Inflammatory macrophage (primary cell): Measurements from ENCODE around the gene STRA6.

Experiments
- DNase-seq, 2 donors: peaks; one replicate each; pipeline ENCODE4 v3.0.0-alpha.2; 2020 to 2022

STRA6 gene

GRCh38 chr15:74206801-74207281 is 4.3 kb upstream of the STRA6 start:
- DNase-seq: no peak

- no peak for DNase-seq
Observed at GRCh38 chr15:74205582-74205947, 3.0 kb upstream of the STRA6 start.

- DNase-seq: peak in 1 of 2 donors; percentile 9
Observed at GRCh38 chr15:74203914-74204431, 1.4 kb upstream of the STRA6 start.

- no peak for DNase-seq
Observed at GRCh38 chr15:74201710-74202420, 722 bp downstream of the STRA6 start.

DNA sequence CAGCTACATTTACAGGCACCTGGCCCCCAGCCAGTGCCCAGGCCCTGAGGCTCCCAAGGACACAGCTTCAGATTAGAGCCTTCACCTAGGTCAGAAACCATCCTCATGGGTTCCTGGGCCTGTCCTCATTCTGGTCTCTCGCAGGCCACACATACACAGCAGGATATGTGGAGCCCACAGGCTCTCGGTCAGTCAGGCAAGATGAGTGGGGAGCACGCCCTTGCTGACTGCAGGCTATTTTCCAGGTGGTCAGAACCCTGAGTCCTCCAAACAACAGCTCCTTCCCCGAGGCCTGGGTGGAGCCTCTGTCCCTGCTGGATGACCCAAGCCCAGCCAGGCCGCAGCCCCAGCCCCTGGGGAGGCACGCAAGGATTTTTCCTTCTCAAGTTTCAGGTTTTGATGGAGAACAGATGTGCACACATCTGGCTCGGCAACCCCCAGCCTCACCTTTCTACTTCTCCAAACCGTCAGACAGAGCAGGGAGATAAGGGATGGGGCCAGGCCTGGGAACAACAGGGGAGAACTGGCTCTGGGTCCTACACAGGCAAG is 1.6 kb downstream of the STRA6 start:
- no peak for DNase-seq

DNA sequence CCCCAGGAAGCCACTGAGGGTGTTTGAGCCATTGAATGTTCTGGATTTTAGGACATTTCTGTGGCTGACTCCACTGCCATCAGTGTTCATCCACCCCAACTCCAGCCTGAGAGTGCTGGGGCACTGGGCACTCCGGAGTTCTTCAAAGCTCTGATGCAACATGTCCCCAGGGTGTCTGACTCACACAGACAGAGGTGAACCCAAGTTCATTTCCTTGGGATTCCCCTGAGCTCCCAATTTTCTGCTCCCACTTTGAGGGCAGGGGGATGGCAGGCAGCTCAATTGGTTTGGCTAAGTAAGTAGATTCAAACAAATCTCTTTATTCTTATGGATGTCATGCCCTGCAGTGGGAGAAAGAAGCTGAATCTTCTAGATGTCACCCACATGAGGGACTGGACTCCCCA is 2.2 kb downstream of the STRA6 start:
- peak in 1 of 2 donors; percentile 14 for DNase-seq

DNA sequence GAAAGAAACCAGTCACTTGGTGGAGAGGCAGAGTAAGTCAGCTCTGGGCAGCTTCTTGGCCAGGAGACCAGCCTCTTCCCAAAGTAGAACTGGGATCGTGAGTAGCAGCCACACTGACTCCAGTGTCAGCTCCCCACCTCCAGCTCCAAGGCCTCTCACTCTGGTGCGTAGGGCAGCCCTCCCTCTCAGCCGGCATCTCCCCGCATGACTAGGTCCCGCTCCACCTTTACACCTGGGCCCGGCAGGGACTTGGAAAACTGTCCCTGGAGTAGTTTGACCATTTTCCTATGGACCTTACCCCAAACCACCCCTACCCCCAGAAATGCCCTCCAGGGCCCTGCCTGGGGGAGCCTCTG is 3.3 kb downstream of the STRA6 start:
- no peak for DNase-seq

GRCh38 chr15:74197176-74197965 is 5.2 kb downstream of the STRA6 start:
- DNase-seq: no peak

DNA sequence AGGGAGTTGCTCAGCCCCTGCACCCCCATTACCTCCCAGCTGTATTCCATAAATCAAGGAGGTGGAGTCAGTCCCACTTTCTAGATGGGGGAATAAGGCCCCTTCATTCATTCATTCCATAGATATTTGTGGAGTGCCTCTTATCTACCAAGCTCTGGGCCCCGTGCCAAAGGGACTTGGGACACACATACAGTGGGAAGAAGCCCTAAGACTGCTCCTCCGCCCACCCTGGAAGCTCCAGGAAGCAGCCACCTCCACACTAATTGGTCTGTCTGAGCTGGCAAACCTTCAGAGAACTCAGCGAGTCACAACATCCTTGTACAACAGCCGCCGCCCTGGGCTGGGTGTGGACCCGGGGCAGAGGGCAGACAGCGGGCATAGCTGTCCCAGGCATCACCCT is 6.4 kb downstream of the STRA6 start:
- DNase-seq: peak; percentile 71 to 89

DNA sequence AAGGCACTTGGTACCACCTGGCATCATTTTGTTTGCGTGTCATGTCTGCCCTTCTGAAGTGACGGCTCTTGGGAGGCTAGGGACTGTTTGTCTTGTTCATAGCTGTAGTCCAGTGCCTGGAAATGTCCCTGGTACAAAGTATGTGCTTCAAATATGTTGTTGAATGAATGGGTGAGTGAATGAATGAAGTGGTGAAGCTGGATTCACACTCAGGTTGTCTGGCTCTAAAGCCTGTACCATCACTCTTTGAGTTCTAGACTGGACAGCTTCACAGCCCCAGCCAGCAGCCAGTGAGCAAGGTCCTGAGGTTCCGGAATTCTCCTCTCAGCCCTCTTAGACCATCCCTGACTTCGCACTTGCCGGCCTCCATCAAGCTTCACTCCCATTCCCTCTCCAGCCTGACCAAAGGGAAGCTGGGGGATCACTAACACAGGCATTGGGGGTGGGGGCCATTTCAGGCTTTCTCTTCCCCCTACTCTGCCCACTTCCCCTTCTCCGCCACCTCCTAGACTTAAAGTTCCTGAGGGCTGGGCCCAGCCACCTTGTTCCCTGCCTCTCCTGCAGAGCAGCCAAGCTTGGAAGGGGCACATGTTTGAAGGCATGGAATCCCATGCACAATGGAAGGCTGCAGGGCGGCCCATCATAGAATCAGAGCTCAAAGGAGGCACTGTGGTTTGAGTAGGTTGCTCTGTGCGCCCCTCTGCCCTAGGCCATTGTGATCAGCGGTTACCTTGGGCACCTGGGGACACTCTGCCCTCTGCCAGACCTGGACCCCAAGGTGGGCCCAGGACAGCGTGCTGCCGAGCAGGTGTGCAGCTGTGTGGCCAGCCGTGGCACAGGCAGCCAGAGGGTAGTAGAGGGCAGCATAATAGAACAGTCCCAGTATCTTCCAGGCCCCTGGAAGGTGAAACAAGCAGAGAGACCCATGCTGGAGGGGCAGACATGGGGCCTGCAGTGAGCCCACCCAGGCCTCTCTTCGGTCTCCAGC is 7.7 kb downstream of the STRA6 start:
- no peak for DNase-seq

DNA sequence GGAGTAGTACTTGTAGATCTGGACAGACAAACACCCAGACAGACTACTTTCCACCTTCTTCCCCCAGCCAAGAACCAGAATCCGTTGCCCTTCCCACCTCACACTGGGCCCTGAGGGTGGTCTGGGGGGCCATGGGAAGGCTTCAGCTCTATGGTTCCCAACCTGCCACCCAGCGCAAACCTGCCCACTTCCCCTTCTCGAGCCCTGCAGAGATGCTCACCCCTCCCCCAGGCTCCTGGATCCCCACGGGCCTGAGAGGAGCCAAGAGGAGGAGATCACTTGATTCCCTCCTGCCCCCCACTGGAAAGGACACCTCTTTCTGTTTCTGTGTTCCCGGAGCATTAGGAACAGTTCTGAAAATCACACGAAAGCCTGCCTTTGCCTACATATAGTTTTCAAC is 8.7 kb downstream of the STRA6 start:
- DNase-seq: no peak

GRCh38 chr15:74193299-74193718 is 9.3 kb downstream of the STRA6 start:
- peak in 1 of 2 donors; percentile 13 for DNase-seq

GRCh38 chr15:74192751-74193150 is 9.8 kb downstream of the STRA6 start:
- no peak for DNase-seq

DNA sequence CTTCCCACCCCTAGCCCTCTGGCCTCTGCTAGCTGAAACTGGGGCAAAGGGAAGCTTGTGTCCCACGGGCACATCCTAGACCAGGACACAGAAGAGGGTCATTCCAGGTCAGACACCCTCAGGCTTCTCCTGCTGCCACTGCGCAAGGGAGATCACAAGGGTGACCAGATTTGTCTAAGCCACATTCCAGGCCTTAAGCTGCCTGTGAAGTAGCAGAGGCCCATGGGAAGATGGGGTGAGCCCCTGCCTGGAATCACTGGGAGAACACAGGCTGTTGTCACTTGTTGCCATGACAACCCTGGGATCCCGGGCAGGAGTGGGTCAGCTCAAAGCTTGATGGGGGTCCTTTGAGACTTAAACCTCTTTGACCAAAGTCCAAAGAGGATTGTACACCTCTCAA is 10.8 kb downstream of the STRA6 start:
- DNase-seq: peak in 1 of 2 donors; percentile 2

DNA sequence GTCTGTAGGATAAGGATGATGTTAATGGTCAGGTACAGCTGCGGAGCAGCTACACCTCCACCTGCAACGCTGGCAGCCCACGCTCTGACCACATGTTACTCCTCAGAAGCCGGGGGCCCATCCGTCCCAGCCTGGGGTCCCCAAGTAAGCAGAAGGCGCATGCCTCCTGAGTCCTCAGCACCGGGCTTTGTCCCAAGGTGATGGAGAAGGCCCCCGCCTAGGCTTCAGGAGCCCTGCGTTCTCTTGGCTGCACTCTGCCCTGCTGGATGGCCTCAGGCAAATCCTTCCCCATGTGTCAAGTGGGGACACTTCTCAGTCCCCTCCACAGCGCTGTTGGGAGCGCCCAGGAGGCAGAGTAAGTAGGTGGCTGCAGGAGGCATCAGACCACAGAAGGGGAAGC is 14.4 kb downstream of the STRA6 start:
- no peak for DNase-seq

- no peak for DNase-seq
Observed at GRCh38 chr15:74185710-74186348, 16.8 kb downstream of the STRA6 start.

DNA sequence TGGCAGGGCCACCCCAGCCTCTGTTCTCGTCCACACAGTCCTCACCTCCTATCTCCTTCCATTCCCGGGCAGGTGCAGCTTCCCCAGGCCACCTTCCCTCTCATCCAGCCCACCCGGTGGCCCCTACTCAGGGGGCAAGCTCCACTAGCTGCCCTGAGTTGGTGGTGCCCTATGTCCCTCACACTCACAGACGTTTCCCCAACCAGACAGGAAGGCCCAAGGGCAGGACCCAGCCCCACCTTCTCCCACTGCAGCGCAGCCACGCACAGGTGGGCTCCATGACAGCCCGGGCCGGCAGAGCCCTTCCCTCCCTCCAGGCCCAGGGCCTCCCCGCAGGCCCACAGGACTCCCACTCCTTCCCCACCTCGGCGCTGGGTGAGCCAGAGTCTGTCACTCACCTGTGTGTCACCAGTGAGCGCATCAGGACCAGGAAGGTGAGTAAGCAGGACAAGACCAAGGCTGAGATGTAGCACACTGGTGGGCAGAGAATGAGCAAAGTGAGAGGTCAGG is 17.9 kb downstream of the STRA6 start:
- no peak for DNase-seq

GRCh38 chr15:74182131-74182530 is 20.5 kb downstream of the STRA6 start:
- no peak for DNase-seq

DNA sequence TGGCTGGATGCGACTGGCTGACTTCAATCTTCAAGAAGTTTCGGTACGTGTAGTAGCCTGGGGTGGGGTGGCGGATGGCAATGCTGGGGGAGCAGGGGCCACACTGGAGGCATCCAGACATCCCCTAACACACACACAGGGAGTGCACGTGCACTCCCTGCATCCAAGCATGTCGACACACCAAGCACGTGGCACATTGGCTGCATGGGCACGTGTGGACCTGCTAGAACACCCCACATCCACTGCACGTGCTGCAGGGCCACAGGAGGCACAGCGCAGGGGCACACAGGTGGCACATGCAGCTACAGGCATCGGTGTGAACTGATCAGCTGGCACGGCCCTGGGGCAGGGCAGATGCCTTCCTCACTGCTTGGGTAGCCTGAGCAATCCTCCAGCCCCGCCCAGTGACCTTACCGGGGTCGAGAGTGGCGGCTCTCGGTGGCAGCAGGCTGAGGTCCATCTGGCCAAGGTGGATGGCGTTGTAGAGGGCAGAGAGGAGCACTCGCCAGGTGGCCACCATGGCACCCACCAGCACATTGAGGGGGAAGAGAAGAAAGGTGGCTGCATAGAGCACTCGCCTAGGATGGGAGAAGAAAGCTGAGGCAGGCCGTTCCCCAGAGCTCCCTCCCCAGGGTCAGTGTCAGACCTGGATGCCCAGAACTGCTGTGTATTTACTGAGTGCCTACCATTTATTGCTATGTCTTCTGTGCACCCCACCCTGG is 21.5 kb downstream of the STRA6 start:
- DNase-seq: no peak

- no peak for DNase-seq
Observed at GRCh38 chr15:74179983-74180880, 22.4 kb downstream of the STRA6 start.
